Measurements from ENCODE around the gene ZNF430.

Gene ZNF430

GRCh38 chr19:21022996-21023395 is 2.5 kb downstream of the ZNF430 start:
- Histone ChIP-seq H3K36me3 (ENCODE audit: control insufficient read depth, low read length) (peaks cover 75% of the 10 kb centered on the region), H3K27me3 (ENCODE audit: control insufficient read depth, low read length) (no peaks in the 10 kb centered on the region), H3K4me1 (ENCODE audit: control insufficient read depth, low read length) (peaks cover 16% of the 10 kb centered on the region), H3K27ac (ENCODE audit: low read depth, low read length) (no peak overlapping the region), H3K79me2 (ENCODE audit: control insufficient read depth, low read length) (peaks cover 75% of the 10 kb centered on the region), H3F3A (ENCODE audit: control insufficient read depth, insufficient read depth) (no peaks in the 10 kb centered on the region; the same call in 1 of the 2 replicates), H3K4me3 (ENCODE audit: low read length) (peak overlapping the region; percentile 92; the same call in 1 of the 2 replicates), H3K9me3 (ENCODE audit: control insufficient read depth, insufficient read depth, low read length) (no peaks in the 10 kb centered on the region), H3K4me2 (ENCODE audit: low read length) (peak overlapping the region; percentile 56), H3K9me2 (replicated peaks; ENCODE audit: control insufficient read depth, low read length) (no peaks in the 10 kb centered on the region), H4K20me1 (ENCODE audit: control insufficient read depth, insufficient read depth, low read depth, low read length) (no peaks in the 10 kb centered on the region)
- TF ChIP-seq CTCF (IDR thresholded peaks at IDR 0.05; ENCODE audit: low read depth, low read length, poor library complexity, severe bottlenecking) (no peak), EZH2phosphoT487 (IDR thresholded peaks at IDR 0.05; ENCODE audit: borderline replicate concordance, low read length) (no peak)

- no peaks in the 10 kb centered on the region for H3K9me2 ChIP-seq (replicated peaks; ENCODE audit: control insufficient read depth, low read length)
- H4K20me1 ChIP-seq (ENCODE audit: control insufficient read depth, insufficient read depth, low read depth, low read length), result 0 out of 2 replicates have a peak, but pooled peaks cover 3% of the 10 kb centered on the region
- no peak overlapping the region for H3K4me3 ChIP-seq (ENCODE audit: low read length)
- H3K27ac ChIP-seq (ENCODE audit: low read depth, low read length), result no peak overlapping the region
- TF ChIP-seq CTCF (IDR thresholded peaks at IDR 0.05; ENCODE audit: low read depth, low read length, poor library complexity, severe bottlenecking), result no peak
- no peak for TF ChIP-seq EZH2phosphoT487 (IDR thresholded peaks at IDR 0.05; ENCODE audit: borderline replicate concordance, low read length)
- H3K27me3 ChIP-seq (ENCODE audit: control insufficient read depth, low read length), result no peaks in the 10 kb centered on the region
- H3K4me2 ChIP-seq (ENCODE audit: low read length), result no peak overlapping the region
- peaks cover 84% of the 10 kb centered on the region for H3K79me2 ChIP-seq (ENCODE audit: control insufficient read depth, low read length)
- peaks cover 84% of the 10 kb centered on the region for H3K36me3 ChIP-seq (ENCODE audit: control insufficient read depth, low read length)
- H3F3A ChIP-seq (ENCODE audit: control insufficient read depth, insufficient read depth), result no peaks in the 10 kb centered on the region; the same call in 1 of the 2 replicates
- H3K9me3 ChIP-seq (ENCODE audit: control insufficient read depth, insufficient read depth, low read length), result no peaks in the 10 kb centered on the region
- H3K4me1 ChIP-seq (ENCODE audit: control insufficient read depth, low read length), result peaks cover 16% of the 10 kb centered on the region
Observed at GRCh38 chr19:21023901-21024300, 3.4 kb downstream of the ZNF430 start.

GRCh38 chr19:21028969-21029268 is 8.5 kb downstream of the ZNF430 start:
- Histone ChIP-seq H3K27ac (ENCODE audit: low read depth, low read length) (no peak overlapping the region), H3K4me3 (ENCODE audit: low read length) (no peak overlapping the region), H3K9me2 (replicated peaks; ENCODE audit: control insufficient read depth, low read length) (no peaks in the 10 kb centered on the region), H3K4me1 (ENCODE audit: control insufficient read depth, low read length) (no peaks in the 10 kb centered on the region), H4K20me1 (ENCODE audit: control insufficient read depth, insufficient read depth, low read depth, low read length) (peaks cover 4% of the 10 kb centered on the region; the same call in 1 of the 2 replicates), H3K79me2 (ENCODE audit: control insufficient read depth, low read length) (peaks cover 98% of the 10 kb centered on the region), H3K36me3 (ENCODE audit: control insufficient read depth, low read length) (peaks cover 97% of the 10 kb centered on the region), H3K4me2 (ENCODE audit: low read length) (no peak overlapping the region), H3K9me3 (ENCODE audit: control insufficient read depth, insufficient read depth, low read length) (no peaks in the 10 kb centered on the region), H3K27me3 (ENCODE audit: control insufficient read depth, low read length) (no peaks in the 10 kb centered on the region), H3F3A (ENCODE audit: control insufficient read depth, insufficient read depth) (no peaks in the 10 kb centered on the region)
- TF ChIP-seq EZH2phosphoT487 (IDR thresholded peaks at IDR 0.05; ENCODE audit: borderline replicate concordance, low read length) (no peak), CTCF (IDR thresholded peaks at IDR 0.05; ENCODE audit: low read depth, low read length, poor library complexity, severe bottlenecking) (no peak)
